ENCODE results near the gene PLEKHG3.
A peak's percentile ranks its signal among the peaks of the same experiment; 100 is the strongest.
"Not testable (repeated sequence)": the region's sequence is repeated elsewhere in the genome, so short reads cannot be mapped to it uniquely, and the experiment has no call there.

The PLEKHG3 gene

GRCh38 chr14:64704143-64704742 lies at the start of gene PLEKHG3:
Gene PLEKHG3, plus strand, starts transcription at chr14:64704424. Its CDS starts 23,208 bp downstream, at chr14:64727632.
- Histone ChIP-seq H3K9me3 (ENCODE audit: low read length) (no peaks in the 10 kb centered on the region), H3K9ac (ENCODE audit: low read length) (peak within 1 kb of the TSS; percentile 80), H3K27ac (ENCODE audit: low read depth, low read length) (peak within 1 kb of the TSS; percentile 90), H3K4me1 (ENCODE audit: insufficient read depth, low read length) (peaks cover 46% of the 10 kb centered on the region), H3K4me3 (ENCODE audit: low read depth in 1 of 2, low read length in 2 of 2) (peak within 1 kb of the TSS; percentile 70 to 81), H3K36me3 (ENCODE audit: insufficient read depth, low read length) (no peaks in the 10 kb centered on the region), H3K27me3 (ENCODE audit: control insufficient read depth in 1 of 2, insufficient read depth in 2 of 2, low read length in 2 of 2) (no peaks in the 10 kb centered on the region)

- H3K4me1 ChIP-seq (ENCODE audit: insufficient read depth, low read length): peaks cover 25% of the 10 kb centered on the region
- no peaks in the 10 kb centered on the region for H3K27me3 ChIP-seq (ENCODE audit: control insufficient read depth in 1 of 2, insufficient read depth in 2 of 2, low read length in 2 of 2)
- H3K4me3 ChIP-seq (ENCODE audit: low read depth in 1 of 2, low read length in 2 of 2): no peak overlapping the region
- no peak overlapping the region for H3K9ac ChIP-seq (ENCODE audit: low read length)
- H3K36me3 ChIP-seq (ENCODE audit: insufficient read depth, low read length): no peaks in the 10 kb centered on the region
- no peak overlapping the region for H3K27ac ChIP-seq (ENCODE audit: low read depth, low read length)
- H3K9me3 ChIP-seq (ENCODE audit: low read length): no peaks in the 10 kb centered on the region
Measured at GRCh38 chr14:64654901-64655300, 49.3 kb upstream of the PLEKHG3 start.

GRCh38 chr14:64656986-64657385 lies 47.2 kb upstream of the PLEKHG3 start:
- Histone ChIP-seq H3K4me3 (ENCODE audit: low read depth in 1 of 2, low read length in 2 of 2) (no peak overlapping the region), H3K9me3 (ENCODE audit: low read length) (no peaks in the 10 kb centered on the region), H3K27ac (ENCODE audit: low read depth, low read length) (no peak overlapping the region), H3K27me3 (ENCODE audit: control insufficient read depth in 1 of 2, insufficient read depth in 2 of 2, low read length in 2 of 2) (no peaks in the 10 kb centered on the region), H3K4me1 (ENCODE audit: insufficient read depth, low read length) (peaks cover 25% of the 10 kb centered on the region), H3K9ac (ENCODE audit: low read length) (no peak overlapping the region), H3K36me3 (ENCODE audit: insufficient read depth, low read length) (no peaks in the 10 kb centered on the region)

- Histone ChIP-seq H3K4me1 (ENCODE audit: insufficient read depth, low read length) (peaks cover 25% of the 10 kb centered on the region), H3K9ac (ENCODE audit: low read length) (no peak overlapping the region), H3K4me3 (ENCODE audit: low read depth in 1 of 2, low read length in 2 of 2) (no peak overlapping the region), H3K36me3 (ENCODE audit: insufficient read depth, low read length) (no peaks in the 10 kb centered on the region), H3K27ac (ENCODE audit: low read depth, low read length) (no peak overlapping the region), H3K27me3 (ENCODE audit: control insufficient read depth in 1 of 2, insufficient read depth in 2 of 2, low read length in 2 of 2) (no peaks in the 10 kb centered on the region), H3K9me3 (ENCODE audit: low read length) (no peaks in the 10 kb centered on the region)
Measured at GRCh38 chr14:64658201-64658600, 46.0 kb upstream of the PLEKHG3 start.

GRCh38 chr14:64658700-64659264 lies 45.4 kb upstream of the PLEKHG3 start:
- H3K4me3 ChIP-seq (ENCODE audit: low read depth in 1 of 2, low read length in 2 of 2); H3K9ac ChIP-seq (ENCODE audit: low read length); H3K9me3 ChIP-seq (ENCODE audit: low read length); H3K27me3 ChIP-seq (ENCODE audit: control insufficient read depth in 1 of 2, insufficient read depth in 2 of 2, low read length in 2 of 2); H3K27ac ChIP-seq (ENCODE audit: low read depth, low read length); H3K36me3 ChIP-seq (ENCODE audit: insufficient read depth, low read length): not testable (repeated sequence)
- peaks cover 21% of the 10 kb centered on the region for H3K4me1 ChIP-seq (ENCODE audit: insufficient read depth, low read length)

- no peaks in the 10 kb centered on the region for H3K36me3 ChIP-seq (ENCODE audit: insufficient read depth, low read length)
- H3K27me3 ChIP-seq (ENCODE audit: control insufficient read depth in 1 of 2, insufficient read depth in 2 of 2, low read length in 2 of 2): no peaks in the 10 kb centered on the region
- H3K4me1 ChIP-seq (ENCODE audit: insufficient read depth, low read length): peaks cover 15% of the 10 kb centered on the region
- H3K27ac ChIP-seq (ENCODE audit: low read depth, low read length): no peak overlapping the region
- H3K4me3 ChIP-seq (ENCODE audit: low read depth in 1 of 2, low read length in 2 of 2): no peak overlapping the region
- no peak overlapping the region for H3K9ac ChIP-seq (ENCODE audit: low read length)
- H3K9me3 ChIP-seq (ENCODE audit: low read length): no peaks in the 10 kb centered on the region
Measured at GRCh38 chr14:64659366-64659765, 44.9 kb upstream of the PLEKHG3 start.

GRCh38 chr14:64663174-64663573 lies 41.0 kb upstream of the PLEKHG3 start:
- no peaks in the 10 kb centered on the region for H3K4me1 ChIP-seq (ENCODE audit: insufficient read depth, low read length)
- H3K27me3 ChIP-seq (ENCODE audit: control insufficient read depth in 1 of 2, insufficient read depth in 2 of 2, low read length in 2 of 2): no peaks in the 10 kb centered on the region
- H3K9ac ChIP-seq (ENCODE audit: low read length): no peak overlapping the region
- H3K36me3 ChIP-seq (ENCODE audit: insufficient read depth, low read length): no peaks in the 10 kb centered on the region
- no peaks in the 10 kb centered on the region for H3K9me3 ChIP-seq (ENCODE audit: low read length)
- no peak overlapping the region for H3K4me3 ChIP-seq (ENCODE audit: low read depth in 1 of 2, low read length in 2 of 2)
- H3K27ac ChIP-seq (ENCODE audit: low read depth, low read length): no peak overlapping the region

GRCh38 chr14:64671591-64671990 lies 32.6 kb upstream of the PLEKHG3 start:
- no peaks in the 10 kb centered on the region for H3K27me3 ChIP-seq (ENCODE audit: control insufficient read depth in 1 of 2, insufficient read depth in 2 of 2, low read length in 2 of 2)
- H3K9me3 ChIP-seq (ENCODE audit: low read length): no peaks in the 10 kb centered on the region
- no peak overlapping the region for H3K9ac ChIP-seq (ENCODE audit: low read length)
- no peak overlapping the region for H3K27ac ChIP-seq (ENCODE audit: low read depth, low read length)
- no peak overlapping the region for H3K4me3 ChIP-seq (ENCODE audit: low read depth in 1 of 2, low read length in 2 of 2)
- no peaks in the 10 kb centered on the region for H3K36me3 ChIP-seq (ENCODE audit: insufficient read depth, low read length)
- H3K4me1 ChIP-seq (ENCODE audit: insufficient read depth, low read length): no peaks in the 10 kb centered on the region

GRCh38 chr14:64673316-64673715 lies 30.9 kb upstream of the PLEKHG3 start:
- no peaks in the 10 kb centered on the region for H3K36me3 ChIP-seq (ENCODE audit: insufficient read depth, low read length)
- H3K9me3 ChIP-seq (ENCODE audit: low read length): no peaks in the 10 kb centered on the region
- H3K27me3 ChIP-seq (ENCODE audit: control insufficient read depth in 1 of 2, insufficient read depth in 2 of 2, low read length in 2 of 2): no peaks in the 10 kb centered on the region
- H3K9ac ChIP-seq (ENCODE audit: low read length): no peak overlapping the region
- H3K4me1 ChIP-seq (ENCODE audit: insufficient read depth, low read length): no peaks in the 10 kb centered on the region
- no peak overlapping the region for H3K27ac ChIP-seq (ENCODE audit: low read depth, low read length)
- H3K4me3 ChIP-seq (ENCODE audit: low read depth in 1 of 2, low read length in 2 of 2): no peak overlapping the region

GRCh38 chr14:64673748-64674147 lies 30.5 kb upstream of the PLEKHG3 start:
- Histone ChIP-seq H3K36me3 (ENCODE audit: insufficient read depth, low read length) (no peaks in the 10 kb centered on the region), H3K27me3 (ENCODE audit: control insufficient read depth in 1 of 2, insufficient read depth in 2 of 2, low read length in 2 of 2) (no peaks in the 10 kb centered on the region), H3K4me3 (ENCODE audit: low read depth in 1 of 2, low read length in 2 of 2) (no peak overlapping the region), H3K4me1 (ENCODE audit: insufficient read depth, low read length) (no peaks in the 10 kb centered on the region), H3K9me3 (ENCODE audit: low read length) (no peaks in the 10 kb centered on the region), H3K9ac (ENCODE audit: low read length) (no peak overlapping the region), H3K27ac (ENCODE audit: low read depth, low read length) (no peak overlapping the region)

- H3K36me3 ChIP-seq (ENCODE audit: insufficient read depth, low read length): no peaks in the 10 kb centered on the region
- no peak overlapping the region for H3K9ac ChIP-seq (ENCODE audit: low read length)
- peaks cover 4% of the 10 kb centered on the region for H3K4me1 ChIP-seq (ENCODE audit: insufficient read depth, low read length)
- no peak overlapping the region for H3K27ac ChIP-seq (ENCODE audit: low read depth, low read length)
- H3K4me3 ChIP-seq (ENCODE audit: low read depth in 1 of 2, low read length in 2 of 2): no peak overlapping the region
- H3K9me3 ChIP-seq (ENCODE audit: low read length): no peaks in the 10 kb centered on the region
- H3K27me3 ChIP-seq (ENCODE audit: control insufficient read depth in 1 of 2, insufficient read depth in 2 of 2, low read length in 2 of 2): no peaks in the 10 kb centered on the region
Measured at GRCh38 chr14:64674829-64675228, 29.4 kb upstream of the PLEKHG3 start.

- Histone ChIP-seq H3K9me3 (ENCODE audit: low read length) (no peaks in the 10 kb centered on the region), H3K27me3 (ENCODE audit: control insufficient read depth in 1 of 2, insufficient read depth in 2 of 2, low read length in 2 of 2) (no peaks in the 10 kb centered on the region), H3K27ac (ENCODE audit: low read depth, low read length) (no peak overlapping the region), H3K4me1 (ENCODE audit: insufficient read depth, low read length) (peaks cover 8% of the 10 kb centered on the region), H3K4me3 (ENCODE audit: low read depth in 1 of 2, low read length in 2 of 2) (no peak overlapping the region), H3K9ac (ENCODE audit: low read length) (no peak overlapping the region), H3K36me3 (ENCODE audit: insufficient read depth, low read length) (no peaks in the 10 kb centered on the region)
Measured at GRCh38 chr14:64675312-64675711, 28.9 kb upstream of the PLEKHG3 start.

All from muscle layer of colon (tissue), 2 donors.